Smooth muscle cell (in vitro differentiated cells): ENCODE measurements around the gene PEX26. TPM values are rescaled to one million over a fixed set of nuclear protein-coding genes. Genes with fewer than 3 reads are reported as not detected.
"Not testable (repeated sequence)": the region's sequence is repeated elsewhere in the genome, so short reads cannot be mapped to it uniquely, and the experiment has no call there.

ENCODE experiments used
- DNase-seq: peaks from one replicate; lab custom pipeline; 2025; ENCODE audit not compliant: unreplicated experiment; lab: John Stamatoyannopoulos, UW
- H2AFZ ChIP-seq: fragments of 200-600 bp; sonication (generic); 2 replicates; pipeline ENCODE4 v1.6.0; 2016; ENCODE audit warnings: antibody characterized with exemption, low read depth, mild to moderate bottlenecking
- H3F3A ChIP-seq: fragments of 200-600 bp; sonication (generic); 2 replicates; pipeline ENCODE4 v1.6.0; 2017; ENCODE audit warnings: antibody characterized with exemption, low read depth
- H3K27ac ChIP-seq: fragments of 200-600 bp; sonication (generic); 2 replicates; pipeline ENCODE4 v1.5.1; 2016; ENCODE audit warnings: low read depth, mild to moderate bottlenecking
- H3K27me3 ChIP-seq: fragments of 200-600 bp; sonication (generic); 2 replicates; pipeline ENCODE4 v1.6.1; 2016; ENCODE audit warnings: low read depth, mild to moderate bottlenecking
- H3K36me3 ChIP-seq: fragments of 200-600 bp; sonication (generic); 2 replicates; pipeline ENCODE4 v1.5.1; 2016; ENCODE audit warnings: low read depth
- H3K4me1 ChIP-seq: fragments of 200-600 bp; sonication (generic); 2 replicates; pipeline ENCODE4 v1.5.1; 2016; ENCODE audit warnings: low read depth
- H3K4me2 ChIP-seq: fragments of 200-600 bp; sonication (generic); 2 replicates; pipeline ENCODE4 v1.6.0; 2016; ENCODE audit warnings: mild to moderate bottlenecking
- H3K4me3 ChIP-seq: fragments of 200-600 bp; sonication (generic); 2 replicates; pipeline ENCODE4 v1.5.1; 2016; ENCODE audit warnings: mild to moderate bottlenecking
- H3K79me2 ChIP-seq: fragments of 200-600 bp; sonication (generic); 2 replicates; pipeline ENCODE4 v1.6.0; 2016; ENCODE audit warnings: low read depth, mild to moderate bottlenecking
- H3K9ac ChIP-seq: fragments of 200-600 bp; sonication (generic); 2 replicates; pipeline ENCODE4 v1.6.0; 2016; ENCODE audit warnings: low read depth
- H3K9me3 ChIP-seq: fragments of 200-600 bp; sonication (generic); replicated peaks from 2 replicates; pipeline ENCODE4 v1.5.1; 2016; ENCODE audit warnings: low read depth
- H4K20me1 ChIP-seq: fragments of 200-600 bp; sonication (generic); 2 replicates; pipeline ENCODE4 v1.6.0; 2016; ENCODE audit warnings: low read depth
- CTCF ChIP-seq: fragments of 200-600 bp; sonication (generic); IDR thresholded peaks from 2 replicates; pipeline ENCODE4 v1.5.1; 2017; ENCODE audit warnings: borderline replicate concordance, mild to moderate bottlenecking, antibody characterized with exemption; ENCODE audit not compliant: insufficient read depth, poor library complexity, severe bottlenecking
- WGBS: methylation state at CpG from one replicate; pipeline ENCODE4 v1.1.7; 2016; ENCODE audit warnings: low lambda C conversion rate; 5-methylcytosine and 5-hydroxymethylcytosine counted together
- polyA plus RNA-seq: library from polyadenylated mRNA; unstranded; fragments of >200 nt; fragmentation: Nextera tagmentation; extraction: Ambion mirVana; gene quantifications from 2 replicates; pipeline ENCODE4 v1.2.1, GENCODE V29; 2016
- total RNA-seq: library from RNA; depleted of rRNA; stranded (reverse); fragments of >200 nt; gene quantifications from 2 replicates; pipeline ENCODE4 v1.2.3, GENCODE V29; 2014

Gene PEX26
- total and polyA plus RNA-seq, 2 experiments from 2014 or later, result 4.3 to 15.3 TPM

- Histone ChIP-seq H3K9me3 (no peaks in the 10 kb centered on the region), H3F3A (no peaks in the 10 kb centered on the region), H3K36me3 (no peaks in the 10 kb centered on the region), H2AFZ (no peak overlapping the region), H3K4me1 (no peaks in the 10 kb centered on the region), H3K4me3 (no peak overlapping the region), H3K27ac (no peak overlapping the region), H3K9ac (no peak overlapping the region), H3K4me2 (no peak overlapping the region), H4K20me1 (no peaks in the 10 kb centered on the region), H3K27me3 (no peaks in the 10 kb centered on the region), H3K79me2 (no peaks in the 10 kb centered on the region)
- no peak for TF ChIP-seq CTCF
- no peak for DNase-seq
- 86% methylated on average over 13 of the region's 13 CpGs for WGBS
These were observed 43.7 kb downstream of the PEX26 start for GRCh38 chr22:18121506-18121905.

- H3K27ac ChIP-seq, result no peak overlapping the region
- no peaks in the 10 kb centered on the region for H3K4me1 ChIP-seq
- no peak overlapping the region for H3K9ac ChIP-seq
- no peak for TF ChIP-seq CTCF
- H4K20me1 ChIP-seq, result no peaks in the 10 kb centered on the region
- no peaks in the 10 kb centered on the region for H3K27me3 ChIP-seq
- no peaks in the 10 kb centered on the region for H3K79me2 ChIP-seq
- 80% methylated on average over 5 of the region's 5 CpGs for WGBS
- H2AFZ ChIP-seq, result no peak overlapping the region
- H3K4me3 ChIP-seq, result no peak overlapping the region
- no peaks in the 10 kb centered on the region for H3K36me3 ChIP-seq
- no peak for DNase-seq
- no peaks in the 10 kb centered on the region for H3K9me3 ChIP-seq
- no peaks in the 10 kb centered on the region for H3F3A ChIP-seq
- no peak overlapping the region for H3K4me2 ChIP-seq
These were observed 44.3 kb downstream of the PEX26 start for GRCh38 chr22:18121954-18122554.

GRCh38 chr22:18123476-18124025, 45.8 kb downstream of the PEX26 start:
- WGBS, result 91% methylated on average over 19 of the region's 19 CpGs
- H3K27me3 ChIP-seq, H2AFZ ChIP-seq, DNase-seq, H3K27ac ChIP-seq, H3K4me1 ChIP-seq, H3K9ac ChIP-seq, H3K4me2 ChIP-seq, H3K79me2 ChIP-seq, H3K36me3 ChIP-seq, H4K20me1 ChIP-seq, H3K4me3 ChIP-seq, H3F3A ChIP-seq, H3K9me3 ChIP-seq: not testable (repeated sequence)

GRCh38 chr22:18126606-18127005, 48.8 kb downstream of the PEX26 start:
- H3K4me2 ChIP-seq, result no peak overlapping the region
- H4K20me1 ChIP-seq, result no peaks in the 10 kb centered on the region
- H3K9me3 ChIP-seq, result no peaks in the 10 kb centered on the region
- H3F3A ChIP-seq, result no peaks in the 10 kb centered on the region
- no peaks in the 10 kb centered on the region for H3K79me2 ChIP-seq
- WGBS, result 99% methylated on average over 18 of the region's 18 CpGs
- no peak for DNase-seq
- no peak overlapping the region for H3K4me3 ChIP-seq
- H3K27me3 ChIP-seq, result no peaks in the 10 kb centered on the region
- H3K36me3 ChIP-seq, result no peaks in the 10 kb centered on the region
- no peaks in the 10 kb centered on the region for H3K4me1 ChIP-seq
- H3K9ac ChIP-seq, result no peak overlapping the region
- TF ChIP-seq CTCF, result no peak
- no peak overlapping the region for H3K27ac ChIP-seq
- no peak overlapping the region for H2AFZ ChIP-seq
